Measurements from ENCODE around the gene ASXL1. TPM values are rescaled to one million over a fixed set of nuclear protein-coding genes. Genes with fewer than 3 reads are reported as not detected.
"Not testable (repeated sequence)": the region's sequence is repeated elsewhere in the genome, so short reads cannot be mapped to it uniquely, and the experiment has no call there.

Gene ASXL1
- polyA plus RNA-seq, 4 donors: 55.7 to 77.9 (median 65.3) TPM

- no peak for DNase-seq (ENCODE audit: low read depth in 4 of 4, low spot score in 2 of 4)
Observed at GRCh38 chr20:32397567-32398084, 39.5 kb downstream of the ASXL1 start.

- DNase-seq (ENCODE audit: low read depth in 4 of 4, low spot score in 2 of 4): no peak
Observed at GRCh38 chr20:32400476-32400875, 42.3 kb downstream of the ASXL1 start.

GRCh38 chr20:32404017-32404416 lies 45.9 kb downstream of the ASXL1 start:
- DNase-seq (ENCODE audit: low read depth in 4 of 4, low spot score in 2 of 4): no peak

- DNase-seq (ENCODE audit: low read depth in 4 of 4, low spot score in 2 of 4): no peak
Observed at GRCh38 chr20:32406701-32407100, 48.6 kb downstream of the ASXL1 start.

- DNase-seq (ENCODE audit: low read depth in 4 of 4, low spot score in 2 of 4): not testable (repeated sequence)
Observed at GRCh38 chr20:32407131-32407750, 49.1 kb downstream of the ASXL1 start.

GRCh38 chr20:32411955-32412706 lies 54.0 kb downstream of the ASXL1 start:
- DNase-seq (ENCODE audit: low read depth in 4 of 4, low spot score in 2 of 4): no peak

GRCh38 chr20:32415494-32415893 lies 57.4 kb downstream of the ASXL1 start:
- peak in 1 of 4 donors; percentile 6 for DNase-seq (ENCODE audit: low read depth in 4 of 4, low spot score in 2 of 4)

GRCh38 chr20:32416206-32416605 lies 58.1 kb downstream of the ASXL1 start:
- DNase-seq (ENCODE audit: low read depth in 4 of 4, low spot score in 2 of 4): no peak

- no peak for DNase-seq (ENCODE audit: low read depth in 4 of 4, low spot score in 2 of 4)
Observed at GRCh38 chr20:32418376-32418775, 60.2 kb downstream of the ASXL1 start.

GRCh38 chr20:32421290-32421689 lies 63.2 kb downstream of the ASXL1 start:
- no peak for DNase-seq (ENCODE audit: low read depth in 4 of 4, low spot score in 2 of 4)

- no peak for DNase-seq (ENCODE audit: low read depth in 4 of 4, low spot score in 2 of 4)
Observed at GRCh38 chr20:32427996-32428395, 69.9 kb downstream of the ASXL1 start.

GRCh38 chr20:32429343-32429742 lies 71.2 kb downstream of the ASXL1 start:
- no peak for DNase-seq (ENCODE audit: low read depth in 4 of 4, low spot score in 2 of 4)

- DNase-seq (ENCODE audit: low read depth in 4 of 4, low spot score in 2 of 4): no peak
Observed at GRCh38 chr20:32429745-32430360, 71.7 kb downstream of the ASXL1 start.

- DNase-seq (ENCODE audit: low read depth in 4 of 4, low spot score in 2 of 4): no peak
Observed at GRCh38 chr20:32431457-32431856, 73.3 kb downstream of the ASXL1 start.

- no peak for DNase-seq (ENCODE audit: low read depth in 4 of 4, low spot score in 2 of 4)
Observed at GRCh38 chr20:32432277-32432676, 74.1 kb downstream of the ASXL1 start.

- DNase-seq (ENCODE audit: low read depth in 4 of 4, low spot score in 2 of 4): no peak
Observed at GRCh38 chr20:32433311-32434021, 75.3 kb downstream of the ASXL1 start.

GRCh38 chr20:32434434-32434833 lies 76.3 kb downstream of the ASXL1 start:
- no peak for DNase-seq (ENCODE audit: low read depth in 4 of 4, low spot score in 2 of 4)

GRCh38 chr20:32435449-32436107 lies 77.4 kb downstream of the ASXL1 start:
- no peak for DNase-seq (ENCODE audit: low read depth in 4 of 4, low spot score in 2 of 4)

- DNase-seq (ENCODE audit: low read depth in 4 of 4, low spot score in 2 of 4): no peak
Observed at GRCh38 chr20:32436142-32436861, 78.2 kb downstream of the ASXL1 start.

- no peak for DNase-seq (ENCODE audit: low read depth in 4 of 4, low spot score in 2 of 4)
Observed at GRCh38 chr20:32436968-32437367, 78.8 kb downstream of the ASXL1 start.

Measured in left renal cortex interstitium (tissue), 4 donors.